GM06990 (cell line): ENCODE results near the gene TBC1D5.

Experiments
- DNase-seq: peaks from one replicate; pipeline ENCODE4 v3.0.0-alpha.2; 2011; ENCODE audit not compliant: insufficient read length; ENCODE audit errors: extremely low read depth
- H3K27me3 ChIP-seq: replicated peaks from 2 replicates; pipeline ENCODE4 v1.6.0; 2011; ENCODE audit warnings: low read length; ENCODE audit not compliant: control insufficient read depth, insufficient read depth
- H3K36me3 ChIP-seq: 2 replicates; pipeline ENCODE4 v1.5.1; 2011; ENCODE audit warnings: low read length; ENCODE audit not compliant: control insufficient read depth, insufficient read depth
- H3K4me3 ChIP-seq: replicated peaks from 2 replicates; pipeline ENCODE4 v1.5.1; 2011; ENCODE audit warnings: low read depth, mild to moderate bottlenecking, control low read depth, low read length
- CTCF ChIP-seq: IDR thresholded peaks from 2 replicates; pipeline ENCODE4 v1.5.1; 2011; ENCODE audit warnings: low read length, control low read depth, mild to moderate bottlenecking, inconsistent platforms; ENCODE audit not compliant: insufficient read depth, poor library complexity, severe bottlenecking

Gene TBC1D5

GRCh38 chr3:17233398-17233800, 509.0 kb downstream of the TBC1D5 start:
- peak; percentile 29 for DNase-seq
- no peak overlapping the region for H3K4me3 ChIP-seq
- no peaks in the 10 kb centered on the region for H3K27me3 ChIP-seq
- peak; percentile 63 for TF ChIP-seq CTCF
- H3K36me3 ChIP-seq, result peaks cover 1% of the 10 kb centered on the region; the same call in 1 of the 2 replicates

- TF ChIP-seq CTCF, result no peak
- H3K27me3 ChIP-seq, result no peaks in the 10 kb centered on the region
- no peaks in the 10 kb centered on the region; the same call in 1 of the 2 replicates for H3K36me3 ChIP-seq
- DNase-seq, result no peak
- H3K4me3 ChIP-seq, result no peak overlapping the region
These were observed 510.0 kb downstream of the TBC1D5 start for GRCh38 chr3:17232442-17232841.

- no peaks in the 10 kb centered on the region for H3K27me3 ChIP-seq
- no peaks in the 10 kb centered on the region; the same call in 1 of the 2 replicates for H3K36me3 ChIP-seq
- no peak for TF ChIP-seq CTCF
- DNase-seq, result no peak
- H3K4me3 ChIP-seq, result no peak overlapping the region
These were observed 510.7 kb downstream of the TBC1D5 start for GRCh38 chr3:17231537-17232261.

- no peak overlapping the region for H3K4me3 ChIP-seq
- TF ChIP-seq CTCF, result no peak
- no peaks in the 10 kb centered on the region; the same call in 1 of the 2 replicates for H3K36me3 ChIP-seq
- H3K27me3 ChIP-seq, result no peaks in the 10 kb centered on the region
- no peak for DNase-seq
These were observed 515.0 kb downstream of the TBC1D5 start for GRCh38 chr3:17227472-17227871.

GRCh38 chr3:17221529-17221928, 520.9 kb downstream of the TBC1D5 start:
- no peak for DNase-seq
- no peak for TF ChIP-seq CTCF
- H3K4me3 ChIP-seq, result no peak overlapping the region
- no peaks in the 10 kb centered on the region for H3K36me3 ChIP-seq
- H3K27me3 ChIP-seq, result no peaks in the 10 kb centered on the region
